Right lobe of liver (tissue), 4 donors: Measurements from ENCODE around the gene MRPL14.

Source experiments
- CTCF ChIP-seq, 4 donors: fragments of 200-600 bp in 3 of 4; fragments of 450-650 bp in 1 of 4; IDR thresholded peaks; one replicate each; pipeline versions ENCODE4 v1.5.1 to v1.8.0; 2016 to 2022; ENCODE audit warnings: antibody characterized with exemption in 4 of 4, mild to moderate bottlenecking in 2 of 4
- POLR2A ChIP-seq: fragments of 450-650 bp; IDR thresholded peaks from one replicate; pipeline ENCODE4 v1.6.1; 2017; ENCODE audit warnings: antibody characterized with exemption, mild to moderate bottlenecking
- donor health status: DM: no; HTN: no; CAD: no.
- donor health status: DM: no; HTN: no; CAD: no.
- donor health status: DM: no; HTN: yes; CAD: no.

- TF ChIP-seq CTCF (IDR thresholded peaks at IDR 0.05) (no peak), POLR2A (no peak)
These were observed 36.8 kb downstream of the MRPL14 start for GRCh38 chr6:44090465-44090864.
